ENCODE measurements around the gene ZSCAN1.
A peak's percentile ranks its signal among the peaks of the same experiment; 100 is the strongest.
"Not testable (repeated sequence)": the region's sequence is repeated elsewhere in the genome, so short reads cannot be mapped to it uniquely, and the experiment has no call there.

Gene ZSCAN1

GRCh38 chr19:58033741-58034476 lies at the start of gene ZSCAN1:
Gene ZSCAN1 (plus strand): TSS chr19:58034025. CDS start chr19:58037837, 3,812 bp downstream.
- peak; percentile 52 for DNase-seq (ENCODE audit: low spot score)

GRCh38 chr19:57992841-57993240 lies 41.0 kb upstream of the ZSCAN1 start:
- DNase-seq (ENCODE audit: low spot score), result no peak

- DNase-seq (ENCODE audit: low spot score), result no peak
Observed at GRCh38 chr19:58000677-58001076, 33.1 kb upstream of the ZSCAN1 start.

GRCh38 chr19:58001895-58002369 lies 31.9 kb upstream of the ZSCAN1 start:
- no peak for DNase-seq (ENCODE audit: low spot score)

GRCh38 chr19:58002384-58003173 lies 31.2 kb upstream of the ZSCAN1 start, which contains the start of gene ZNF606:
Gene ZNF606 (minus strand): TSS chr19:58002820. CDS start chr19:58001319, 1,501 bp downstream.
- DNase-seq (ENCODE audit: low spot score), result peak; percentile 96

GRCh38 chr19:58003174-58003828 lies 30.5 kb upstream of the ZSCAN1 start:
- no peak for DNase-seq (ENCODE audit: low spot score)

- DNase-seq (ENCODE audit: low spot score), result no peak
Observed at GRCh38 chr19:58007285-58007684, 26.5 kb upstream of the ZSCAN1 start.

- not testable (repeated sequence) for DNase-seq (ENCODE audit: low spot score)
Observed at GRCh38 chr19:58008877-58009276, 24.9 kb upstream of the ZSCAN1 start.

GRCh38 chr19:58009301-58009665 lies 24.5 kb upstream of the ZSCAN1 start:
- no peak for DNase-seq (ENCODE audit: low spot score)

- DNase-seq (ENCODE audit: low spot score), result peak; percentile 85
Observed at GRCh38 chr19:58009666-58010301, 24.0 kb upstream of the ZSCAN1 start.

- DNase-seq (ENCODE audit: low spot score), result no peak
Observed at GRCh38 chr19:58010507-58010906, 23.3 kb upstream of the ZSCAN1 start.

GRCh38 chr19:58014141-58014540 lies 19.7 kb upstream of the ZSCAN1 start:
- DNase-seq (ENCODE audit: low spot score), result no peak

GRCh38 chr19:58020129-58020528 lies 13.7 kb upstream of the ZSCAN1 start:
- no peak for DNase-seq (ENCODE audit: low spot score)

GRCh38 chr19:58021541-58022282 lies 12.1 kb upstream of the ZSCAN1 start:
- DNase-seq (ENCODE audit: low spot score), result peak; percentile 49

- no peak for DNase-seq (ENCODE audit: low spot score)
Observed at GRCh38 chr19:58022283-58022660, 11.6 kb upstream of the ZSCAN1 start.

- DNase-seq (ENCODE audit: low spot score), result no peak
Observed at GRCh38 chr19:58024661-58025060, 9.2 kb upstream of the ZSCAN1 start.

- no peak for DNase-seq (ENCODE audit: low spot score)
Observed at GRCh38 chr19:58034477-58034793, 610 bp downstream of the ZSCAN1 start.

- no peak for DNase-seq (ENCODE audit: low spot score)
Observed at GRCh38 chr19:58035863-58036262, 2.0 kb downstream of the ZSCAN1 start.

GRCh38 chr19:58037927-58038687 lies 4.3 kb downstream of the ZSCAN1 start:
- no peak for DNase-seq (ENCODE audit: low spot score)

- DNase-seq (ENCODE audit: low spot score), result no peak
Observed at GRCh38 chr19:58038688-58039204, 4.9 kb downstream of the ZSCAN1 start.

Data from GM03348 (cell line).